Activated T-helper 17 cell treated with anti-CD3 and anti-CD28 coated beads, Interleukin-2, amount 50 U/mL, for 72 hours (primary cell): ENCODE data around the gene AQP7. TPM values are rescaled to one million over a fixed set of nuclear protein-coding genes. Genes with fewer than 3 reads are reported as not detected.
"Not testable (repeated sequence)": the region's sequence is repeated elsewhere in the genome, so short reads cannot be mapped to it uniquely, and the experiment has no call there.

Source experiments
- ATAC-seq: fragments of 150-1000 bp; cut with Tn5 transposase; replicated peaks from 2 replicates; pipeline ENCODE4 v1.10.0; 2021; ENCODE audit warnings: mild to moderate bottlenecking, moderate library complexity
- H3K27ac Mint-ChIP-seq: one replicate; pipeline ENCODE4 v1.8.0; 2022; ENCODE audit warnings: mixed read lengths
- H3K27me3 Mint-ChIP-seq: one replicate; pipeline ENCODE4 v1.8.0; 2022; ENCODE audit warnings: mixed read lengths
- H3K36me3 Mint-ChIP-seq: one replicate; pipeline ENCODE4 v1.8.0; 2022; ENCODE audit warnings: low read depth, mild to moderate bottlenecking, mixed read lengths
- H3K4me1 Mint-ChIP-seq: one replicate; pipeline ENCODE4 v1.8.0; 2022; ENCODE audit warnings: mixed read lengths
- H3K4me3 Mint-ChIP-seq: one replicate; pipeline ENCODE4 v1.8.0; 2022; ENCODE audit warnings: mild to moderate bottlenecking, mixed read lengths
- H3K9me3 Mint-ChIP-seq: one replicate; pipeline ENCODE4 v1.8.0; 2022; ENCODE audit warnings: mixed read lengths
- total RNA-seq, 2 donors: library from RNA; stranded (reverse); gene quantifications; one replicate each; pipeline ENCODE4 v1.2.3, GENCODE V29; 2022

The AQP7 gene
- total RNA-seq, 2 donors from 2014 or later: 0.42 to 0.45 TPM

GRCh38 chr9:33393986-33394385 lies 8.4 kb downstream of the AQP7 start:
- H3K27me3 Mint-ChIP-seq, H3K27ac Mint-ChIP-seq, H3K36me3 Mint-ChIP-seq, ATAC-seq, H3K9me3 Mint-ChIP-seq, H3K4me3 Mint-ChIP-seq, H3K4me1 Mint-ChIP-seq: not testable (repeated sequence)

- no peak for ATAC-seq
- Mint-ChIP-seq H3K9me3 (no peaks in the 10 kb centered on the region), H3K27ac (no peak overlapping the region), H3K4me3 (no peak overlapping the region), H3K4me1 (peaks cover 4% of the 10 kb centered on the region), H3K36me3 (no peaks in the 10 kb centered on the region), H3K27me3 (no peaks in the 10 kb centered on the region)
Measured at GRCh38 chr9:33393581-33393980, 8.8 kb downstream of the AQP7 start.

- H3K27ac Mint-ChIP-seq, ATAC-seq, H3K4me3 Mint-ChIP-seq, H3K36me3 Mint-ChIP-seq, H3K27me3 Mint-ChIP-seq, H3K9me3 Mint-ChIP-seq, H3K4me1 Mint-ChIP-seq: not testable (repeated sequence)
Measured at GRCh38 chr9:33392591-33393021, 9.8 kb downstream of the AQP7 start.

- H3K4me3 Mint-ChIP-seq, ATAC-seq, H3K27me3 Mint-ChIP-seq, H3K36me3 Mint-ChIP-seq, H3K27ac Mint-ChIP-seq, H3K9me3 Mint-ChIP-seq, H3K4me1 Mint-ChIP-seq: not testable (repeated sequence)
Measured at GRCh38 chr9:33391111-33391771, 11.1 kb downstream of the AQP7 start.

- Mint-ChIP-seq H3K27me3 (peaks cover 4% of the 10 kb centered on the region), H3K27ac (no peak overlapping the region), H3K36me3 (no peaks in the 10 kb centered on the region), H3K4me1 (no peaks in the 10 kb centered on the region), H3K4me3 (no peak overlapping the region), H3K9me3 (no peaks in the 10 kb centered on the region)
- ATAC-seq: no peak
Measured at GRCh38 chr9:33388110-33388994, 14.0 kb downstream of the AQP7 start.

GRCh38 chr9:33386998-33387397 lies 15.4 kb downstream of the AQP7 start:
- H3K36me3 Mint-ChIP-seq, H3K9me3 Mint-ChIP-seq, H3K27ac Mint-ChIP-seq, H3K27me3 Mint-ChIP-seq, H3K4me1 Mint-ChIP-seq, H3K4me3 Mint-ChIP-seq, ATAC-seq: not testable (repeated sequence)

GRCh38 chr9:33386641-33386996 lies 15.7 kb downstream of the AQP7 start:
- not testable (repeated sequence) for H3K9me3 Mint-ChIP-seq, H3K27me3 Mint-ChIP-seq, ATAC-seq

GRCh38 chr9:33385979-33386640 lies 16.3 kb downstream of the AQP7 start:
- ATAC-seq, H3K27ac Mint-ChIP-seq, H3K36me3 Mint-ChIP-seq, H3K4me3 Mint-ChIP-seq, H3K27me3 Mint-ChIP-seq, H3K4me1 Mint-ChIP-seq, H3K9me3 Mint-ChIP-seq: not testable (repeated sequence)

More at GRCh38 chr9:33386641-33386996, 15.7 kb downstream of the AQP7 start:
- not testable (repeated sequence) for H3K4me1 Mint-ChIP-seq, H3K27ac Mint-ChIP-seq, H3K4me3 Mint-ChIP-seq, H3K36me3 Mint-ChIP-seq

- ATAC-seq, H3K4me1 Mint-ChIP-seq, H3K27me3 Mint-ChIP-seq, H3K9me3 Mint-ChIP-seq, H3K4me3 Mint-ChIP-seq, H3K27ac Mint-ChIP-seq, H3K36me3 Mint-ChIP-seq: not testable (repeated sequence)
Measured at GRCh38 chr9:33385536-33385935, 16.8 kb downstream of the AQP7 start.

GRCh38 chr9:33383396-33383795 lies 19.0 kb downstream of the AQP7 start:
- peak overlapping the region; percentile 60 for H3K27ac Mint-ChIP-seq
- not testable (repeated sequence) for H3K36me3 Mint-ChIP-seq, H3K27me3 Mint-ChIP-seq, H3K9me3 Mint-ChIP-seq, H3K4me1 Mint-ChIP-seq, H3K4me3 Mint-ChIP-seq, ATAC-seq

GRCh38 chr9:33382397-33382796 lies 20.0 kb downstream of the AQP7 start:
- not testable (repeated sequence) for H3K36me3 Mint-ChIP-seq, H3K27me3 Mint-ChIP-seq, H3K27ac Mint-ChIP-seq, H3K9me3 Mint-ChIP-seq, H3K4me3 Mint-ChIP-seq, H3K4me1 Mint-ChIP-seq, ATAC-seq

GRCh38 chr9:33381231-33381791 lies 21.1 kb downstream of the AQP7 start:
- Mint-ChIP-seq H3K9me3 (no peaks in the 10 kb centered on the region), H3K27ac (no peak overlapping the region), H3K4me3 (no peak overlapping the region), H3K36me3 (no peaks in the 10 kb centered on the region), H3K27me3 (no peaks in the 10 kb centered on the region), H3K4me1 (no peaks in the 10 kb centered on the region)
- ATAC-seq: peak; percentile 12

- Mint-ChIP-seq H3K9me3 (no peaks in the 10 kb centered on the region), H3K27me3 (no peaks in the 10 kb centered on the region), H3K27ac (no peak overlapping the region), H3K36me3 (no peaks in the 10 kb centered on the region), H3K4me3 (no peak overlapping the region), H3K4me1 (no peaks in the 10 kb centered on the region)
- no peak for ATAC-seq
Measured at GRCh38 chr9:33380390-33381094, 21.8 kb downstream of the AQP7 start.

GRCh38 chr9:33379666-33380389 lies 22.5 kb downstream of the AQP7 start:
- H3K36me3 Mint-ChIP-seq: no peaks in the 10 kb centered on the region
- no peak overlapping the region for H3K4me3 Mint-ChIP-seq
- H3K4me1 Mint-ChIP-seq: no peaks in the 10 kb centered on the region
- no peak for ATAC-seq
- H3K9me3 Mint-ChIP-seq: no peaks in the 10 kb centered on the region
- H3K27ac Mint-ChIP-seq: no peak overlapping the region
- H3K27me3 Mint-ChIP-seq: no peaks in the 10 kb centered on the region
